ENCODE results near the gene SNTG2.
"Not testable (repeated sequence)": the region's sequence is repeated elsewhere in the genome, so short reads cannot be mapped to it uniquely, and the experiment has no call there.

Gene SNTG2

GRCh38 chr2:1341404-1342120 lies 390.9 kb downstream of the SNTG2 start:
- no peak for DNase-seq

GRCh38 chr2:1348789-1349188 lies 398.1 kb downstream of the SNTG2 start:
- DNase-seq = no peak

- DNase-seq = no peak
These were observed 399.5 kb downstream of the SNTG2 start for GRCh38 chr2:1350111-1350510.

GRCh38 chr2:1353124-1353523 lies 402.5 kb downstream of the SNTG2 start:
- DNase-seq = no peak

- no peak for DNase-seq
These were observed 402.9 kb downstream of the SNTG2 start for GRCh38 chr2:1353543-1353942.

GRCh38 chr2:1360144-1360543 lies 409.5 kb downstream of the SNTG2 start:
- no peak for DNase-seq

- DNase-seq = no peak
These were observed 410.1 kb downstream of the SNTG2 start for GRCh38 chr2:1360557-1361250.

- no peak for DNase-seq
These were observed 412.7 kb downstream of the SNTG2 start for GRCh38 chr2:1363367-1363766.

GRCh38 chr2:1366546-1367134 lies 416.0 kb downstream of the SNTG2 start:
- DNase-seq = no peak

GRCh38 chr2:1367601-1368000 lies 417.0 kb downstream of the SNTG2 start:
- no peak for DNase-seq

- DNase-seq = no peak
These were observed 419.3 kb downstream of the SNTG2 start for GRCh38 chr2:1369905-1370304.

GRCh38 chr2:1370461-1370860 lies 419.8 kb downstream of the SNTG2 start:
- DNase-seq = no peak

GRCh38 chr2:1371082-1371481 lies 420.4 kb downstream of the SNTG2 start:
- DNase-seq = no peak

- no peak for DNase-seq
These were observed 423.2 kb downstream of the SNTG2 start for GRCh38 chr2:1373830-1374229.

- DNase-seq = no peak
These were observed 423.6 kb downstream of the SNTG2 start for GRCh38 chr2:1374287-1374686.

- DNase-seq = no peak
These were observed 425.1 kb downstream of the SNTG2 start for GRCh38 chr2:1375794-1376193.

GRCh38 chr2:1377473-1377872 lies 426.8 kb downstream of the SNTG2 start:
- no peak for DNase-seq

- DNase-seq = no peak
These were observed 428.0 kb downstream of the SNTG2 start for GRCh38 chr2:1378456-1379150.

GRCh38 chr2:1381644-1382043 lies 431.0 kb downstream of the SNTG2 start:
- DNase-seq = no peak

GRCh38 chr2:1387954-1388725 lies 437.5 kb downstream of the SNTG2 start:
- DNase-seq = not testable (repeated sequence)

- not testable (repeated sequence) for DNase-seq
These were observed 439.5 kb downstream of the SNTG2 start for GRCh38 chr2:1390118-1390517.

- DNase-seq = no peak
These were observed 442.7 kb downstream of the SNTG2 start for GRCh38 chr2:1393321-1393720.

Measured in NCI-H1694 treated with DMSO at 0.1 percent for 48 hours (cell line).